Endodermal cell (in vitro differentiated cells): ENCODE data around the gene ELK4. TPM values are rescaled to one million over a fixed set of nuclear protein-coding genes. Genes with fewer than 3 reads are reported as not detected.

ENCODE experiments used
- DNase-seq: peaks from one replicate; pipeline ENCODE4 v3.0.0-alpha.2; 2017
- H3K27ac ChIP-seq: 2 replicates; pipeline ENCODE4 v1.5.1; 2013; ENCODE audit warnings: mild to moderate bottlenecking, low read depth, low read length, moderate library complexity
- H3K27me3 ChIP-seq: 2 replicates; pipeline ENCODE4 v1.6.1; 2013; ENCODE audit warnings: mild to moderate bottlenecking, low read length, moderate library complexity; ENCODE audit not compliant: insufficient read depth, control insufficient read depth, poor library complexity, severe bottlenecking
- H3K36me3 ChIP-seq: 2 replicates; pipeline ENCODE4 v1.7.0; 2013; ENCODE audit warnings: mild to moderate bottlenecking, low read length, moderate library complexity; ENCODE audit not compliant: control insufficient read depth, insufficient read depth
- H3K4me1 ChIP-seq: one replicate; pipeline ENCODE4 v1.7.0; 2013; ENCODE audit warnings: low read length; ENCODE audit not compliant: control insufficient read depth, insufficient read depth
- H3K4me3 ChIP-seq: 2 replicates; pipeline ENCODE4 v1.5.1; 2013; ENCODE audit warnings: mild to moderate bottlenecking, low read length, moderate library complexity
- H3K9ac ChIP-seq: 2 replicates; pipeline ENCODE4 v1.6.1; 2013; ENCODE audit warnings: mild to moderate bottlenecking, low read length, moderate library complexity; ENCODE audit not compliant: poor library complexity, severe bottlenecking; ENCODE audit errors: extremely low read depth
- H3K9me3 ChIP-seq: 2 replicates; pipeline ENCODE4 v1.6.1; 2013; ENCODE audit warnings: mild to moderate bottlenecking, low read length, moderate library complexity; ENCODE audit not compliant: control insufficient read depth
- H3K27ac Mint-ChIP-seq: 2 replicates; pipeline ENCODE4 v1.8.0; 2020; ENCODE audit warnings: mixed read lengths
- H3K27me3 Mint-ChIP-seq: 2 replicates; pipeline ENCODE4 v1.8.0; 2021; ENCODE audit warnings: mild to moderate bottlenecking, mixed read lengths; ENCODE audit not compliant: insufficient read depth
- H3K36me3 Mint-ChIP-seq: 2 replicates; pipeline ENCODE4 v1.8.0; 2020; ENCODE audit warnings: low read depth, mixed read lengths
- H3K4me1 Mint-ChIP-seq: 2 replicates; pipeline ENCODE4 v1.8.0; 2020; ENCODE audit warnings: mixed read lengths
- H3K4me3 Mint-ChIP-seq: 2 replicates; pipeline ENCODE4 v1.8.0; 2020; ENCODE audit warnings: mild to moderate bottlenecking, moderate library complexity, mixed read lengths
- H3K9me3 Mint-ChIP-seq: 2 replicates; pipeline ENCODE4 v1.8.0; 2020; ENCODE audit warnings: mild to moderate bottlenecking, mixed read lengths
- CTCF ChIP-seq: fragments of 200-600 bp; sonication (generic); conservative IDR thresholded peaks from 2 replicates; pipeline ENCODE4 v1.5.0; 2021; ENCODE audit warnings: antibody characterized with exemption, mild to moderate bottlenecking
- WGBS, 2 experiments: methylation state at CpG; one replicate each; pipeline versions ENCODE4 v1.1.5 to v1.1.7; 2013; ENCODE audit warnings: missing lambda C conversion rate in 2 of 2, mixed read lengths in 1 of 2; ENCODE audit not compliant: insufficient coverage in 1 of 2, insufficient read length in 1 of 2; 5-methylcytosine and 5-hydroxymethylcytosine counted together
- total RNA-seq, 2 donors: library from RNA; stranded (reverse); fragmentation: NEBNext Ultra II Directional in 1 of 2; extraction: Animal tissue kit (Norgen Biotek cat#: 25700) in 1 of 2; gene quantifications; 2 replicates in 1 of 2; 3 replicates in 1 of 2; pipeline ENCODE4 v1.2.1, GENCODE V29; 2021

ELK4 gene
- total RNA-seq, 2 donors from 2014 or later: 29.6 to 41.6 TPM

- Mint-ChIP-seq H3K27ac (no peak overlapping the region), H3K9me3 (peaks cover 33% of the 10 kb centered on the region), H3K36me3 (no peaks in the 10 kb centered on the region), H3K27me3 (peaks cover 54% of the 10 kb centered on the region), H3K4me3 (no peak overlapping the region), H3K4me1 (no peaks in the 10 kb centered on the region)
- peaks cover 25% of the 10 kb centered on the region for H3K9me3 ChIP-seq
- peak; percentile 49 for DNase-seq
- H3K27me3 ChIP-seq: peaks cover 55% of the 10 kb centered on the region
- H3K4me3 ChIP-seq: no peak overlapping the region
- TF ChIP-seq CTCF: no peak
- no peak overlapping the region for H3K27ac ChIP-seq
- no peak overlapping the region for H3K9ac ChIP-seq
- H3K4me1 ChIP-seq: no peaks in the 10 kb centered on the region
- WGBS, 2 experiments: 81% methylated on average over 2 to 5 of the region's 5 CpGs
- no peaks in the 10 kb centered on the region for H3K36me3 ChIP-seq
Measured at GRCh38 chr1:205563927-205564441, 67.8 kb downstream of the ELK4 start.

- H3K27me3 ChIP-seq: peaks cover 51% of the 10 kb centered on the region
- WGBS, 2 experiments: 86% methylated on average over 1 of the region's 1 CpG; no CpG with 5 or more reads in 1 of the 2 experiments
- Mint-ChIP-seq H3K27ac (no peak overlapping the region), H3K27me3 (peaks cover 38% of the 10 kb centered on the region), H3K36me3 (no peaks in the 10 kb centered on the region), H3K4me1 (no peaks in the 10 kb centered on the region), H3K9me3 (peaks cover 33% of the 10 kb centered on the region), H3K4me3 (no peak overlapping the region)
- H3K4me3 ChIP-seq: no peak overlapping the region
- peaks cover 25% of the 10 kb centered on the region for H3K9me3 ChIP-seq
- TF ChIP-seq CTCF: no peak
- no peak overlapping the region for H3K9ac ChIP-seq
- H3K27ac ChIP-seq: no peak overlapping the region
- H3K36me3 ChIP-seq: no peaks in the 10 kb centered on the region
- no peak for DNase-seq
- H3K4me1 ChIP-seq: no peaks in the 10 kb centered on the region
Measured at GRCh38 chr1:205561501-205562203, 70.2 kb downstream of the ELK4 start.

Other genes starting within 250 kb of the ELK4 start
- gene LEMD1, start 210.0 kb downstream of the ELK4 start, total RNA-seq: 10 to 100 TPM; 13.5 to 16.7 TPM
- 1 to 10 TPM; 7.4 to 7.6 TPM for gene BLACAT1, start 176.0 kb downstream of the ELK4 start, total RNA-seq
- 10 to 100 TPM; 58.1 to 88.7 TPM for gene CDK18, start 127.3 kb downstream of the ELK4 start, total RNA-seq
- 10 to 100 TPM in 1 of 2 donors, 1 to 10 TPM in 1; 7.9 to 10.2 TPM for gene SLC45A3, start 48.5 kb upstream of the ELK4 start, total RNA-seq
- 100 to 1,000 TPM; 380 to 532 TPM for gene NUCKS1, start 118.2 kb upstream of the ELK4 start, total RNA-seq
- gene RAB29, start 143.5 kb upstream of the ELK4 start, total RNA-seq: 1 to 10 TPM; 5.7 to 7.2 TPM
- 10 to 100 TPM; 17.1 to 32.8 TPM for gene SLC41A1, start 181.2 kb upstream of the ELK4 start, total RNA-seq
- gene PM20D1, start 218.1 kb upstream of the ELK4 start, total RNA-seq: not detected